SKM-1 treated with dmso at 0.1 percent for 144 hours (cell line): Measurements from ENCODE around the gene MGMT.

ENCODE experiments used
- DNase-seq: peaks from one replicate; lab custom pipeline; 2025; ENCODE audit not compliant: unreplicated experiment; lab: John Stamatoyannopoulos, UW

The MGMT gene

DNA sequence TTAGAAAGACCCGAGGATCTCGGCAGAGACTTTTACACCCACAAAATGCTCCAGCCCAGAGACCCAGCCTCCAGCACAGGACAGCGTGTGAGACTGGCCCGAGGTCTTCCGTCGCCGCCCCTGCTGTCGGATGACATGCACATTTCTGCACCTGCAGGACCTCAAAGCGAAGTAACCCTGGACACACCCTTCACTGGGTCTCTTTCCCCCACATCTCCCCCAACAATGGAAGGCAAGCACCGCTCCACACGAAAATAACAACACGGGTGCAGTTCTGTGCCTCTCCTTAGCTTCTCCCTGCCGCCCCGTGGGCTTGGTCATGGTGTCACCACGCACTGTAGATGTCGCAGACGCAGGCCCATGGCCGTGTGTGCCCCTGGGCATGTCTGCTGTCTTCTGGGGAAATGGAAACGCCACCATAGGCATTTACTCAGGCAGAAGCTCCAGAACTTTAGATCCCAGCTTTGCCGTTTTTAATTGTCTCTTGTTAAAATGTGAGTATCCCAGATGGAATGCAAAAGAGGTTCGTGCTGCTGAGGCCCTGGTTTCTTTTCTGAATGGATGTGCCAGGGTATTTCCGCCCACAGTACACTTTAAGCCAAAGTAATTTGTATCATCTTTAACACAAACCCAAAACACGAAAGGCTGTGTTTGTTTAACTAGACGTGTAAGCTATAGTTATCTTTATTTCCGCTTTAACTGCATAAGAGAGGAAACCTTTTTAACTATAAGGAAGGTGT is 237.9 kb downstream of the MGMT start:
- no peak for DNase-seq

DNA sequence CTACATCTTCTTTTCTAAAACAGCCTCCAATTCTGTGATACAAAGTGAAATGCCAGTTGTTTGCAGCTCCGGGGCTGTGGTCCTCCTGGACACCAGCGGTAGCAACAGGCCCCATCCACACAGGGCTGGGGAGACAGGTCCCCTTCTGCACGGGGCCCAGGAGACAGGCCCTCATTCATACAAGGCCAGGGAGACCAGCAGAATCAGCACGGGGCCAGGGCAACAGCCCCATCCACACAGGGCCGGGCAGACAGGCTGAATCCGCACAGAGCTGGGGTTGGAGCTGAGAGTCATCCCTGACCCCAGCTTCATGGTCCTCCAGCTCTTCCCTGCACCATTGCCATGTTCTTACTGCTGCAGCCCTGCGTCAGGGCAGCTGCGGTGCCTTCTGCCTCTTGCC is 238.6 kb downstream of the MGMT start:
- DNase-seq, result no peak

DNA sequence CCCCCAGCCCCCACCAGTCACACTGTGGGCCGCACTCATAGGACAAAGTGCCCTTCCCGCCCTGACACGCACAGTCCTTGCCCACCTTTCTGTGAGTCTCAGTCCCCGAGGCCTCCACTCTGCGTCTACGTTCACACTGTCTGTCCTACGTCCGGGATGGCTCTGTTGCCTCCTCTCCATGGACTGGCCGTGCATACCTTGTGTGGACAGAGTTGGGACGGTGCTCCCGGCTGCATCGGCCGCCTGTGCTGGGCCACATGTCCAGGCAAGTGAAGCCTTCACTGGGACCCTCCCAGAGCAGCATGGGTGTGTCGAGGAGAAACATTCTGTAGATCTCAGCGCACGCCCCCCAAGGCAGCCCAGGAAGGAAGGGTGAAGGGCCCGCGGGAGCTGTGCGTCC is 239.0 kb downstream of the MGMT start:
- no peak for DNase-seq

DNA sequence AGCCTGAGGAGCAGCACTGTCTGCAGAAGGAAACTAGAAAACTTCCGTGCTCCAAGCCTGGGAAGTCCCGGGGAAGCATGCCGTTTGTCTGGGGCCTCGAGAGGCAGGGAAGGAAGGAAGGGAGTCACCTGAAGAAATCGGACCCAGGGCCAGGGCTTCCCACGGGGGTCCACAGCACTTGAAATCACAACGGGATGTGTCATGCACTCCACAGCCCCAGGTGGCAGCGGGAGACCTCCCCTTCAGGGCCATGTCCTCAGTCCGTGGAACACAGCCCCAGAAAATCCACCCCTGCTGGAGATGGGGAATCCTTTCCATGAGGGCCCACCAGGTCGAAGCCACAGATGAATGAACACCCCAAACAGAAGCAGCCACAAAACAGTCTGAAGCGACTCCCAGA is 239.5 kb downstream of the MGMT start:
- DNase-seq, result no peak

DNA sequence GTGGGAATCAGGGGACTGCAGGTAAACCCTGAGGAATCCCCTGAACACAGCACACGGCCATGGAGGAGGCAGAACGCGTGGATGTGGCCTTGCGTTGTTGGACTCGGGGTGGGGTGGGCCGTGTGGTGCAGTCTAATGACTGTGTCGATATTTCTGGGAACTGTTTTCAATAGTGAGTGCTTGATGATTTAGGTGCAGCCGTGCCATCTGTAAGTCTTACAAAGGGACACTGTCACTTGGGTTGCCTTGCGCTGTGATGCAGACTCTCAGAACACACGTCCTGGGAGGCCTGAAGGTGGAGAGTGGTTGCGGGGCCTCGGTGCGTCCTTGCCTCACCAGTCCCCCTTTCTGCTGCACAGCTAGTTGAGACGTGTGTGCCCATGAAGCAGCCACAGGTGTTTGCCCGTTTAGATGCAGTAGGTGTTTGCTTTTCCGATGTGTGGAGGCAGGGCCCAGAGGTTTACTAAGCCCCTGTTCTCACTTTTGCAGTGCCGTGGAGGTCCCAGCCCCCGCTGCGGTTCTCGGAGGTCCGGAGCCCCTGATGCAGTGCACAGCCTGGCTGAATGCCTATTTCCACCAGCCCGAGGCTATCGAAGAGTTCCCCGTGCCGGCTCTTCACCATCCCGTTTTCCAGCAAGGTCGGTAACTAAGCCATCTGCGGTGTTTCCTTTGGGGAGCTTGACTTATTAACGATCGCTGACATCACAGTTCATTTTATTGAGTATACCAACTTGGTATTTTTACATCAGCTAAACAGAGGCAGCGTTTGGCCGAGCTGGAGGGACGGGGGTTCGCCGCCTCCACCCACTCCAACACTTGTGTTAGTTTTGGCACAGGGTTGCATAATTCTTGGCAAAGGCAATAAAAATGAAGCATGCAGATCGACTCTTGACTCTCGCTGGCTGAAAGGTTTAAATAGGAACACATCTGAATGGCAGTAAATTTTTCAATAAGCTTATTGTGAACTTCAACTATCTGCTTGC is 240.7 kb downstream of the MGMT start:
- no peak for DNase-seq

DNA sequence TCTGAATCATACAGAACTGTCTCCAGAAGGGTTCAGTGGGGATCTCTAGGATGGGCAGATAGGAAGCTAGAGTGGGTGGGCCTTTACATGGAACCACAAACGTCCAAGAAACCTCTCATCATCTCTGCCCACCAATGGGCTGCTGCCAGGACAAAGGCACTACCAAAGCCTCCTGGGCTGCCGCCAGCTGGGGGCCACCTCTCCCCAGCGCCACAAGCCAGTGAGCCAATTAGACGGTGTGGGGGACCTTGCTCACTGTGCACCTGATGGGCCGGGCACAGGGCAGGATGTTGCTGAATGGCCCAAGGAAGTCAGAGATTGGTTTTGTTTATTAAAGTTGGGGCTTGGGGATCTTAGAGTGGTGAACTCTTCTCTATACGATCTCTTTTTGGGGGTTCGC is 242.1 kb downstream of the MGMT start:
- DNase-seq, result no peak

DNA sequence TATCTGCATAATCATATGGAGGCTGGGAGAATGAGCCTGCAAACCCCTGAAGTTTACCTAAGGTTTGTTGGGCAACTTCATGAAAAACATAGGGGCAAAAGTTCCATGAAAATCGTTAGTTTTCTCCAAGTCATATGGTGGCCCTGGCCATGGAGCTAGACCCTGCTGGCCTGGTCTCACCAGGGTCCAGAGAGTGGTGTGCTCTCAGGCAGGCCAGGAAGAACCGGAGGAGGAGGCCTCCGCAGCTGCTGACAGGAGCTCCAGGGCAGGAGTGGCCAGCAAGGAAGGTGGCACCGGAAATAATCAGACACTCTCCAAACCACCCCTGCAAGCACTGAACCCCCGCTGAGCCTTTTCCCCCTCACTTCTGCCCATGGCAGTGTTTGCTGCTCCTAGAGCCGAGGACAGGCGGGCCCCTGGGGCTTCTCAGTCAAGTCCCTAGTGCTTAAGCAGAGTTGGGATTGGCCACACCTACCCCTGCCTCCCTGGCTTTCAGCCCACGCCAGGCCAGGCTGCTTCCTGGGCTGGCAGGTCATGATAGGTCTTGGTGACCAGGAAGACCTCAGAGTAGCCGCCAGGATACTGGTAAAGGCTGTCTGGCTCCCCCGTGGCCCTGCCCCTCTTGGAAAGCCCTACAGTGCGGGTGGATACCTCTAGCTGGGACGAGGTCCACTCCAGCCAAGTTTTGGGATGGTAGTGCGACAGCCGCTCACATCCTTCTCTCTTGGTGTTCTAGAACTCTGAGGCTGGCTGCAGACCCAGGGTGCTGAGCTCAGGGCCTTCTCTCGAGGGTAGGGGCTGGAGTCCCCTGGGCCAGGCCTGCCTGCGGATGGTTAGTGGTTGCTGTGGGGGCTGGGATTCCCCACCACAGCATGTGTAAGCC is 242.8 kb downstream of the MGMT start:
- no peak for DNase-seq

DNA sequence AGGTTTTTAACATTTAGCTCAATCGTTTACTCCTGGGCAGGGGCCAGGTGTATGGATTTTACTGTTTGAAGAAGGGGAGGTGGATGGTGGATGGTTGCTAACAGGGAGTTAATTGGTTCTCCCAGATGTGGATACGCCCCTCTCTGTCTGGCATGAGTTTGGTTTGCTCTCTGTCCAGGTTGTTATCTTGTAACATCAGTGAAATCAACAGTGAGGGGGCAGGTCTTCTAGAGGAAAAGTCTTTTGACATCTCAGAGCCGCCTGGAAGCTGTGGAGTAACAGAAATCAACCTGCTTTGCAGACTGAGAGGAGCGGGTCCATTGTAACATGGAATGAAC is 243.4 kb downstream of the MGMT start:
- DNase-seq, result no peak

DNA sequence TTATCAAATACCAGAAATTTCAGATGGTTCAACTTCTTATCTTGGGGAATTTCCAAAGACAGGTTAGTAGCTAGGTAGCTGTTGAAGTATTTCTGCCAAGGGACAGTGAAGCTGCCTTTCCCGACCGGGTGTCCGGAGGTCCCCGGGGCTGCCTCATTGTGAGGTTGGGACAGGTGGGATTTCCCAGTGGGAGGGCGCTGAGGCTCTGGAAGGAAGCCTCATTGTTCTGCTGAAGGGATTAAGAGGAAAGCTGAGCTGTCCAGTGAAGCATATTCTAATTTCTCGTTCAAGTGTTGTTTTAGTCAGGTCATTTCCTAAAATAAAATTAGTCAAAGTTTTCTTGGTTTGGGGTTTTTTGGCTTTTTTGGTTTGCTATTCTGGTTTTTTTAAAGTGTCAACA is 244.2 kb downstream of the MGMT start:
- no peak for DNase-seq

DNA sequence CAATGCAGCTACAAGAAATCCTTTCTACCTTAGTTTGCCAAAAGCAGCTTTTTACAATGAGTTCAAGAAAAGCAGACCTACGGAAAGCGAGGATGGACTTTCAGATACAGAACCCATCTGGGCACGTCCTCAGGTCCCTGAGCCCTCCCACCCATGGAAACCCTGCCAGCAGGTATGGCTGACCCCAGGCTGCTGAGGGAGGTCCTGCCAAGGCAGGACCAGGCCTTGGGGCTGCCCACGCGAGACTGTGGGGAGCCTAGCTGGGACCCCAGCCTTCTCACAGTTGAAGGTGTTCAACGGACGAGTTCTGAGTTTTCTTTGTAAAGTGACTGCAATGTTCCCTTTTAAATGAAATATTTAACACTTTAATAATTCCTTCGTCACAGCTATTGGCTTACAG is 245.0 kb downstream of the MGMT start:
- DNase-seq, result no peak

DNA sequence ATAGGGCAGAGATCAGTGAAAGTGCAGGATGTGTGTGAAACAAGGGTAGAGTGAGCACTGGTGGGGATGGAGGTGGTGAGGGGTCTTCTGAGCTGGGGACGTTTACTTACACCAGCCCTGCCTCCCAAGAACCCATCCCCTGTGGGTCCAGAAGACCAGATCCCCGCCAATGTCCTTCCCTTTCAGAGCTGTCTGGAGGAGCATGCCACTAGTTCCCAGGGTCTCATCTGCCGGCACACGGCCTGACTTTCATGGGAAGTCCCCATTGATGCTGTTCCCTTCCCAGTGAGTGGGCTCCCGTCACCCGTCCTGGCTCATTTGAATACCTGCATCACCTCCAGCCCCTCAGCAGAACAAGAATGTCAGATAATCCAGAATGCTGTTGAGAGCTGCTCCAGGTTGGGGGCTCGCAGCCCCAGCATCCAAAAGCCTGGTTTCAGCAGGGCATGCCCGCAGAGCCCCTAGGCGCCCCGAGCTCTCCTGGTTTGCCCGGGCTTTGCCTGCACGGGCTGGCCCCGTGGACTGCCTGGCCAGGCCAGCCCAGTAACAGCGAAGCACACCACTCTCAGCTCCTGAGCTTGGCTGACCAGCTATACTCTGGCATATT is 246.7 kb downstream of the MGMT start:
- DNase-seq, result no peak

DNA sequence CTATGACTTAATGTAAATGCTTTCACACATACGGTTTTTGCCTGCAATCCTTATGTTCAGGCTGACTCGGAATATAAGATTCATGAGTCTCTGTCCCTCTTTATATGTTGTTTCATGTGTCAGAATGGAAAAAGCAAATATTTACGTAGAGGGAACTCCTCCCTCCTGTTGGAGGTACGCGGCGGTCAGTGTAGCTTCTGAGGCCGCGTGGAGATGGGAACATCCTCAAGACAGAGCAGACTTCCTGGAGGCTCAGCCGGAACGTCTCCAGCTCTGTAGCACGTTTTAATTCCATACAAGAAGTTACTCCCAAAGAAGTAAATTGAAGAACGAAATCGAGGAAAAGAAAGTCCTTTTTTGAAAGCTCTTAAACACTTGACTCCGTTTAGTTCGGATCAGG is 248.8 kb downstream of the MGMT start:
- no peak for DNase-seq

DNA sequence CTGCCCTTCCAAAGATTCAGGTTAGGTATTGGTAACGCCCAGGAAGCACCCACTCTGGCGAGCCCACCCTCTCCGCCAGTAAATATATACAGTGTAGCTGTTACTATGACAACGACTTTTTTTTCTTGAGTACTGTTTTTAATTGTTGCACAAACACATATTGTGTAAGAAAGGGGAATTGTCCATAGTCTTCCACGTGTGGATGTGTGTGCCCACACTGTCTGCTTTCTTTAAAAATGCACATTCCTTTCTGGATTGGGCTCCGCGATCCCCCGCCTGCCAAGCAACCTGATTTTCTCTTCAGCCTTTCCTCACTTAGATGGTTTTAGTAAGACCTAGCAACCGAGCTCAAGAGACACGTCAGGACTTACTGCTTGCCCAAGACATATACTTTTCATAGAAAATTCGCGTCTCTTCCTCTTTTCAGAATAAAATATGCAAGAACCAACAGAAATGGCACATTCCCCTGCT is 249.2 kb downstream of the MGMT start:
- DNase-seq, result no peak

DNA sequence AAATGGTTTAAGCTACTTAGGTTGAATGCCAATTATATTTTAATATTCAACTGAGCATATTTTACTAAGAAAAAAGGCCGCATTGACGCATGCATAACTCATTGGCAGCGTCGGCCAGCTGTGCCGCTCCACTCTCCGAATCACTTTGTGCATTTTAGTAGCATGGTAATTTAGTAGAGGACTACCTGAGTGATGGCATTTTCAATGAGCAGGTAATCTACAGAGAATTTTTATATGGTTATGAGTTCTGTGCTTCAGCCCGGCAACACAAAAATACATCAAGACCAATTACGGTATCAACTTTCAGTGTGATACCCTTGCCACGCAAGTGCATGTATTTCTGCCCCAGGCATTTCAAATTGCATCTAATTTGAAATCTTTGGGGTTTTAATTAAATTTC is 249.8 kb downstream of the MGMT start:
- DNase-seq, result no peak

DNA sequence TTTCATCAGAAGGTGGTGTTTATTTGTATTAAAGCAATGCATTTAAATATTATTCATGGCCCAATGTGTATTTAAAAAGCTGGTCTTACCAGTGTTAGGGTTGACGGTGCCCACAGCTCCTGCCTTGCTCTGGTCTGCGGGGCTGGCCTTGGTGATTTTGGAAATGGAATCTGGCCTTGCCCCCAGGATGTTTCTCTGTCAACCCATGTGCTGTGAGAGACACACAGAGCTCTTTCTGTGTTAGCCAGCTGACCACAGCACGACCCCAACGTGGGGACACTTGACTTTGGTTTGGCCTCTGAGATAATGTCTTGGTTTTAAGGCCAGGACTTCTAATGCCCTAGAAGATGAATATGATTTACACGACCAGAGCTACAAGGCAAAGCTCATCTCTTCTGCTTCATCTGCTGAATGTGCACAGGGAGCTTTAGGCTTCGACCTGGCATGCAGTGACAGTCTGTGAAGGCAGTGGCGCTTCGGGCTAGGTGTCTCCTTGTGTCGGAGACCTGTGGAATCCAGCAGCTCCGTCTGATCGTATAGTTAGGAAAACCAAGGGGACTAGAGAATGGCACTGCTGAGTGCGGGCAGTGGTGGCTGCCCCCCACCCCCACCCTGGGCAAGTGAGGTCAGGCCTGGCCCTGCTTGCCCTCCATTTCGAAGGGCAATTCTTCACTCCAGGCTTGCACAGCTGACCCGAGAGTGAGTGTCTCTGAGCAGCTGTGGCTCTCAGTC is 250.9 kb downstream of the MGMT start:
- DNase-seq, result no peak

DNA sequence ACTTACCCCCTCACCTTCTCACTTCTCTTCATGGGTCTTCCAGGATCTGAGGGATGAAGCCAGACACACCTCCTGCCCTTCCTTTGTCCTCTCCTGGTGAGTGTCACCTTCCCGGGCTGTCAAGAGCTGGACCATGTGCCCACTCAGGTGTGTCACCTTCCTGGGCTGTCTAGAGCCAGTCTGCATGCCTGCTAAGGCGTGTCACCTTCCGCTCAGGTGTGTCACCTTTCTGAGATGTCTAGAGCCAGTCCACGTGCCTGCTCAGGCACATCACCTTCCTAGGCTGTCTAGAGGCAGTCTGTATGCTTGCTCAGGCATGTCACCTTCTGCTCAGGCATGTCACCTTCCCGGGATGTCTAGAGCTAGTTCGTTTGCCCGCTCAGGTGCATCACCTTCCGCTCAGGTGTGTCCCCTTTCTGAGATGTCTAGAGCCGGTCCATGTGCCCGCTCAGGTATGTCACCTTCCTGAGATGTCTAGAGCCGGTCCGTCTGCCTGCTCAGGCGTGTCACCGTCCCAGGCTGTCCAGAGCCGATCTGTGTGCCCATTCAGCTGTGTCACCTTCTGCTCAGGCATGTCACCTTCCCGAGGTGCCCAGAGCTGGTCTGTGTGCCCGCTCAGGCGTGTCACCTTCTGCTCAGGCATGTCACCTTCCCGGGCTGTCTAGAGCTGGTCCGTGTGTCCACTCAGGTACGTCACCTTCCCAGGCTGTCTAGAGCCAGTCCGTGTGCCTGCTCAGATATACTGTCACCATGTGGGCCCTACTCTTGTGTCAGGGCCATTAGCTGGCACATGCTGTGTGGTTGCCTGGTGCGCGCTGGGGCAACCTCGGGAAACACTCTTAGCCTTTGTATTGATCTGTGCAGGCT is 251.7 kb downstream of the MGMT start:
- DNase-seq, result no peak

DNA sequence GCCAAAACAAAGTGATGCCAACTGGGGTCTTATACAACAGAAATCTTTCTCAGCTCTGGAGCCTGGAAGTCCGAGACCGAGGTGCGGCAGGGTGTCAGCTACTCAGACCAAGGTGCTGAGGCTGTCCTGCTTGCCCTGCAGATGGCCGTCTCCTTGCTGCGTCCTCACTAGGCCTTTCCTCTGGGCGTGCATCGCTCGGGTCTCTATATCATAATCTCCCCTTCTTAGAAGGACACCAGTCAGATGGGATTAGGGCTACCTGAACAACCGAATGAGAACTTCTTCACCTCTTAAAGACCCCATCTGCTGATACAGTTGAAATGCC is 252.3 kb downstream of the MGMT start:
- DNase-seq, result no peak

DNA sequence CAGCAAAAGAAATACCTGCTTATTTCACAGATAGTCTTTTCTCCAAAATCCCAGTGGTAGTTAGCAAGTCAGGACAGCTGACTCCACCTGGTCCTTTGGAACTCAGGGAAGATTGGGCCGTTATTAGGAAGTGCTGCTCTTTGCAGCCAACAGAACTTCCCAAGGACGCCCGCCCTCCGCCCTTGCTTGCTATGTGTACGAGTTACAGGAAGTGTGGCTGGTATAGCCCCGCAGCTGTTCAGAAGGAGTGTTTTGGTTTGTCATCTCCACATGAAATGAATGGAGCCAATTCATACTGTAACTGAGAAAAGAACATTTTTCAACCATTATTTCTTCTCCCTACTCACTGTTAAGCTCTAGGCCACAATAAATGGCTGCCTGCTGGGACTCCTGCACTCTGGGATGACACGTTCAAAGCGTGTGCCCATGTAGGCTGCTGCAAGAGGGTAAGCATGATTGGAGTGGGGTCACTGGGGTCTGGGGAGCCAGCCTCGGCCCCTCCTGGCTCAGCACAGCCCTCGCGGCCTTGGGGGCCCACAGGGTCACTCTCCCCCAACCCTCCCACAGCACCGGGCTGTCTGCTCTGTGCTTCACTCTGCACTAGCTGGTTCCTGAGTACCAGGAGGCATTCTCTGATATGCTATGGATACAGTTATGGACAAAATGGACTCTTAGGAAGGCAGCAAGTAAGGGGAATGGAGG is 253.0 kb downstream of the MGMT start:
- no peak for DNase-seq

DNA sequence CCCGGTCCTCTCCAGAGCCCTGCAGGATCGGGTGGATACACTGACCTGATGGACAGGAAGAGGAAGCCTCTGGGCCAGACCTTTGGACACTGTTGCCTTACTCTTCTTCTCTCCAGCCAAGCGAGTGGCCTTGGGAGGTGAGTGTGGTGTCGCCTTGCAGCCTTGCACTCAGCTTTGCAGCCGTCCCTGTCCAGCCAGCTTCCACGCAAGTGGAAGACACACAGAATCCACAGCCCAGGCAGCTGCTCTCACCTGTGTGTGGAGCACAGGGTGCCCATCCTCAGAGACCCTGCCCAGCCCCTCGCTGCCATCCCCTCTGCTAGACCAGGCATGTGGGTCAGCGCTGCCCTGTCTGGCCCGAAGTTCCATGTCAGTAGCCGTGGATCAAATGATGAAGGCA is 258.0 kb downstream of the MGMT start:
- no peak for DNase-seq
